Choroid plexus epithelial cell (primary cell): ENCODE results near the gene STARD7.

Source experiments
- DNase-seq: peaks from one replicate; pipeline ENCODE4 v3.0.0-alpha.2; 2010; ENCODE audit warnings: low read depth
- H3K4me3 ChIP-seq: 2 replicates; pipeline ENCODE4 v1.5.1; 2011; ENCODE audit warnings: low read depth, mild to moderate bottlenecking, control low read depth, low read length, moderate library complexity
- TF ChIP-seq, protein P1 (sequence below): conservative IDR thresholded peaks from 2 replicates; pipeline ENCODE4 v1.5.1; 2011; ENCODE audit warnings: low read depth, mild to moderate bottlenecking, control low read depth, inconsistent platforms, low read length, moderate library complexity

The STARD7 gene

DNA sequence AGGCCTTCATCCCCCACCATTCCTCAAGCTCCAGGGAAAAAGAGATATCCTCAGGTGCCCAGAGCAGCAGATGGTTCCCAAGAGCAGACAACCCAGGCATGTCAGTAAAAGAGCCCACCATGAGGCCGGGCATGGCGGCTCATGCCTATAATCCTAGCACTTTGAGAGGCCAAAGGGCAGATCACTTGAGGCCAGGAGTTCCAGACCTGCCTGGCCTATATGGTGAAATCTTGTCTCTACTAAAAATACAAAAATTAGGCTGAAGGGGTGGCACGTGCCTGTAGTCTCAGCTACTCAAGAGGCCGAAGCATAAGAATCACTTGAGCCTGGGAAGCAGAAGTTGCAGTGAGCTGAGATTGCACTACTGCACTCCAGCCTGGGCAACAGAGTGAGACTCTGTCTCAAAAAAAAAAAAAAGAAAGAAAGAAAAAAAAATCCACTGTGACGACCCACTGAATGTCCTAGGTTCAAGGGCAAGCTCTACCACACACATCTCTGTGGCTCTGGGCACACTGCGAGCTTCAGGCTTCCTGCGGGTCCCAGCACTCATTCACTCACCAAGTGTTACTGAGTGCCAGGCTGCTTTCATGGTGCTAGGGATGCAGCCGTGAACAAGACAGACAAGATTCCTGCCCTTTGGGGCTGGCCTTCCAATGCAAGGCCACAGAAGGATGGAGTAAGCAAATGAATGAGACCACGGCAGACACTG is 56.9 kb downstream of the STARD7 start:
- H3K4me3 ChIP-seq = no peak overlapping the region
- TF ChIP-seq, protein P1, sequence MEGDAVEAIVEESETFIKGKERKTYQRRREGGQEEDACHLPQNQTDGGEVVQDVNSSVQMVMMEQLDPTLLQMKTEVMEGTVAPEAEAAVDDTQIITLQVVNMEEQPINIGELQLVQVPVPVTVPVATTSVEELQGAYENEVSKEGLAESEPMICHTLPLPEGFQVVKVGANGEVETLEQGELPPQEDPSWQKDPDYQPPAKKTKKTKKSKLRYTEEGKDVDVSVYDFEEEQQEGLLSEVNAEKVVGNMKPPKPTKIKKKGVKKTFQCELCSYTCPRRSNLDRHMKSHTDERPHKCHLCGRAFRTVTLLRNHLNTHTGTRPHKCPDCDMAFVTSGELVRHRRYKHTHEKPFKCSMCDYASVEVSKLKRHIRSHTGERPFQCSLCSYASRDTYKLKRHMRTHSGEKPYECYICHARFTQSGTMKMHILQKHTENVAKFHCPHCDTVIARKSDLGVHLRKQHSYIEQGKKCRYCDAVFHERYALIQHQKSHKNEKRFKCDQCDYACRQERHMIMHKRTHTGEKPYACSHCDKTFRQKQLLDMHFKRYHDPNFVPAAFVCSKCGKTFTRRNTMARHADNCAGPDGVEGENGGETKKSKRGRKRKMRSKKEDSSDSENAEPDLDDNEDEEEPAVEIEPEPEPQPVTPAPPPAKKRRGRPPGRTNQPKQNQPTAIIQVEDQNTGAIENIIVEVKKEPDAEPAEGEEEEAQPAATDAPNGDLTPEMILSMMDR = no peak
- DNase-seq = no peak

DNA sequence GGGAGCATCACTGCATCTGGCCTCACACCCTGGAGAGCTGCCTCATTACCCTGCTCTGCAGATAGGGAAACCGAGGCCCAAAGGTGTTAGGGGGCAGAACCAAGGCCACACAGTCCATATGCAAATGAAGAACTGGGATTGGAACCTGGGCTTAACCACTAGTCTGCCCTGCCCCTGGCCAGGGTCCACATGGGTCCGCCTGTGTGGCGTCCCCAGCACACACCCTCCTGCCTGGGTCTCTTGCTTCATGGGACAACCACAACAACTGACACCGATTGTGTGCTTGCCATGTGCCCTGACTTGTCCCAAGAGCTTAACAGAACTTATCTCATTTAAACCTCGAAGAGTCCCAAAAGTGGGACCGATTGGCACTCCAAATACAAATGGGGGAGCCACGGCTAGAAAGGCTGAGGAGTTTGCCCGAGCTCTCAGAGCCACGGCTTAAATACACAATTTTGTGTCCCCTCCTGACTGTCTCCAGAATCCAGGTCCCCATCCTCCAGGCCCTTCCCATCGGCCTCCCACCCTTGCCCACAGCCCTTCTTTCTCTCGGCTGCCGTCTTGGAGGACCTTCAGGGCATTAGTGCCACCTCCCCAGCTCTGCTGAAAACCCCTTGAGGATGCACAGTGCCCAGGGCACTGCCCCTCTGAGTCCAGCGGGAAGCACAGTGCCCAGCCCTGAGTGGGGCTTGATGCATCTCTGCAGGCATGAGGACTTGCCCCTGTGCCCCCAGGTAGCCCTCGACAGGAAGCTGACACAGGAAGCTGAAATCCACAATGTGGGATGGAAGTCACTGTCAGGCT is 57.6 kb downstream of the STARD7 start:
- no peak for DNase-seq
- TF ChIP-seq, protein P1 = no peak
- no peak overlapping the region for H3K4me3 ChIP-seq

GRCh38 chr2:96150007-96150640 is 58.5 kb downstream of the STARD7 start:
- H3K4me3 ChIP-seq = no peak overlapping the region
- TF ChIP-seq, protein P1 = no peak
- DNase-seq = no peak

GRCh38 chr2:96148410-96149217 is 60.0 kb downstream of the STARD7 start:
- TF ChIP-seq, protein P1 = no peak
- peak; percentile 93 for DNase-seq
- peak overlapping the region; percentile 22 for H3K4me3 ChIP-seq

- no peak for DNase-seq
- no peak overlapping the region for H3K4me3 ChIP-seq
- TF ChIP-seq, protein P1 = no peak
Observed at GRCh38 chr2:96147593-96148201, 60.9 kb downstream of the STARD7 start.

GRCh38 chr2:96146881-96147592 is 61.6 kb downstream of the STARD7 start:
- no peak overlapping the region for H3K4me3 ChIP-seq
- no peak for DNase-seq
- TF ChIP-seq, protein P1 = no peak
